ENCODE data around the gene EEF2.
"Not testable (repeated sequence)": the region's sequence is repeated elsewhere in the genome, so short reads cannot be mapped to it uniquely, and the experiment has no call there.

Gene EEF2

GRCh38 chr19:3949997-3950859 lies 35.0 kb downstream of the EEF2 start:
- Mint-ChIP-seq H3K36me3 (ENCODE audit: low read depth) (no peaks in the 10 kb centered on the region), H3K27ac (no peak overlapping the region), H3K4me1 (peaks cover 17% of the 10 kb centered on the region), H3K4me3 (no peak overlapping the region), H3K27me3 (ENCODE audit: low read depth, poor library complexity) (peaks cover 4% of the 10 kb centered on the region), H3K9me3 (no peaks in the 10 kb centered on the region)
- TF ChIP-seq CTCF (IDR thresholded peaks at IDR 0.05) = no peak
- no peak for DNase-seq

- no peak for DNase-seq
- TF ChIP-seq CTCF (IDR thresholded peaks at IDR 0.05) = no peak
- Mint-ChIP-seq H3K4me3 (no peak overlapping the region), H3K27me3 (ENCODE audit: low read depth, poor library complexity) (peaks cover 4% of the 10 kb centered on the region), H3K36me3 (ENCODE audit: low read depth) (no peaks in the 10 kb centered on the region), H3K27ac (no peak overlapping the region), H3K9me3 (no peaks in the 10 kb centered on the region), H3K4me1 (peaks cover 17% of the 10 kb centered on the region)
Observed at GRCh38 chr19:3949294-3949693, 36.0 kb downstream of the EEF2 start.

GRCh38 chr19:3947316-3947933 lies 37.8 kb downstream of the EEF2 start:
- DNase-seq; H3K9me3 Mint-ChIP-seq; H3K4me3 Mint-ChIP-seq; H3K27me3 Mint-ChIP-seq (ENCODE audit: low read depth, poor library complexity); H3K4me1 Mint-ChIP-seq; H3K36me3 Mint-ChIP-seq (ENCODE audit: low read depth): not testable (repeated sequence)
- H3K27ac Mint-ChIP-seq = peak overlapping the region; percentile 27

GRCh38 chr19:3945838-3946237 lies 39.4 kb downstream of the EEF2 start:
- Mint-ChIP-seq H3K27me3 (ENCODE audit: low read depth, poor library complexity) (peaks cover 4% of the 10 kb centered on the region), H3K4me3 (no peak overlapping the region), H3K27ac (no peak overlapping the region), H3K9me3 (no peaks in the 10 kb centered on the region), H3K4me1 (peaks cover 1% of the 10 kb centered on the region), H3K36me3 (ENCODE audit: low read depth) (no peaks in the 10 kb centered on the region)
- TF ChIP-seq CTCF (IDR thresholded peaks at IDR 0.05) = no peak
- no peak for DNase-seq

- no peaks in the 10 kb centered on the region for H3K36me3 Mint-ChIP-seq (ENCODE audit: low read depth)
- no peak for TF ChIP-seq CTCF (IDR thresholded peaks at IDR 0.05)
- no peaks in the 10 kb centered on the region for H3K9me3 Mint-ChIP-seq
- H3K27me3 Mint-ChIP-seq (ENCODE audit: low read depth, poor library complexity) = no peaks in the 10 kb centered on the region
- H3K4me3 Mint-ChIP-seq = no peak overlapping the region
- H3K27ac Mint-ChIP-seq = no peak overlapping the region
- no peaks in the 10 kb centered on the region for H3K4me1 Mint-ChIP-seq
- no peak for DNase-seq
Observed at GRCh38 chr19:3944018-3944721, 41.1 kb downstream of the EEF2 start.

- no peaks in the 10 kb centered on the region for H3K9me3 Mint-ChIP-seq
- H3K27ac Mint-ChIP-seq = peak overlapping the region; percentile 68
- H3K36me3 Mint-ChIP-seq (ENCODE audit: low read depth) = no peaks in the 10 kb centered on the region
- H3K4me1 Mint-ChIP-seq = no peaks in the 10 kb centered on the region
- no peak for TF ChIP-seq CTCF (IDR thresholded peaks at IDR 0.05)
- H3K4me3 Mint-ChIP-seq = no peak overlapping the region
- H3K27me3 Mint-ChIP-seq (ENCODE audit: low read depth, poor library complexity) = no peaks in the 10 kb centered on the region
- DNase-seq = no peak
Observed at GRCh38 chr19:3942790-3943409, 42.4 kb downstream of the EEF2 start.

GRCh38 chr19:3938300-3938950 lies 46.8 kb downstream of the EEF2 start:
- H3K4me1 Mint-ChIP-seq; H3K27ac Mint-ChIP-seq; H3K9me3 Mint-ChIP-seq; H3K36me3 Mint-ChIP-seq (ENCODE audit: low read depth); DNase-seq; H3K4me3 Mint-ChIP-seq: not testable (repeated sequence)
- peaks cover 28% of the 10 kb centered on the region for H3K27me3 Mint-ChIP-seq (ENCODE audit: low read depth, poor library complexity)
